Measurements from ENCODE around the gene RAD52. TPM values are rescaled to one million over a fixed set of nuclear protein-coding genes. Genes with fewer than 3 reads are reported as not detected.

Gene RAD52
- total and polyA plus RNA-seq, 4 donors, result 18.1 to 28.7 (median 23.1) TPM

GRCh38 chr12:926641-927040 lies 22.9 kb downstream of the RAD52 start:
- Histone ChIP-seq H3K27me3 (ENCODE audit: control insufficient read depth, insufficient read depth, low read length) (no peaks in the 10 kb centered on the region), H3K9me3 (ENCODE audit: control insufficient read depth, insufficient read depth, low read length) (no peaks in the 10 kb centered on the region), H3K4me1 (ENCODE audit: control insufficient read depth, insufficient read depth, low read length) (no peaks in the 10 kb centered on the region), H3K27ac (ENCODE audit: low read depth, low read length) (no peak overlapping the region), H3K4me3 (ENCODE audit: low read depth, low read length) (no peak overlapping the region), H3K36me3 (ENCODE audit: control insufficient read depth, insufficient read depth, low read length) (peaks cover 67% of the 10 kb centered on the region)
- 100% methylated on average over 8 of the region's 12 CpGs for WGBS (ENCODE audit: insufficient coverage)
- DNase-seq (ENCODE audit: low read depth in 4 of 6, low spot score in 6 of 6), result no peak

DNA sequence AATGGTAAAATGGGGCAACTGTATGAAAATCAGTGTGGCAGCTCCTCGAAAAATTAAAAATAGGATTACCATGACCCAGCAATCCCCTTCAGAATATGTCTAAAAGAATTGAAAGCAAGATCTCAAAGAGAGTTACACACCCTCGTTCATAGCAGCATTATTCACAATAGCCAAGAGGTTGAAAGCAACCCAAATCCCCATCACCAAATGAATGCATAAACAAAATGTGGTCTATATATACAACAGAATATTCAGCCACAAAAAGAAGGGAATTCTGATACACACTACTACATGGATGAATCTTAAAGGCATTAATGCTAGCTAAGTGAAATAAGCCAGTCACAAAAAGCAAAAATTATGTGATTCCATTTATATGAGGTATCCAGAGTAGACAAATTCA lies 27.2 kb downstream of the RAD52 start:
- Histone ChIP-seq H3K36me3 (ENCODE audit: control insufficient read depth, insufficient read depth, low read length) (peaks cover 64% of the 10 kb centered on the region), H3K4me3 (ENCODE audit: low read depth, low read length) (no peak overlapping the region), H3K27ac (ENCODE audit: low read depth, low read length) (no peak overlapping the region), H3K9me3 (ENCODE audit: control insufficient read depth, insufficient read depth, low read length) (no peaks in the 10 kb centered on the region), H3K27me3 (ENCODE audit: control insufficient read depth, insufficient read depth, low read length) (no peaks in the 10 kb centered on the region), H3K4me1 (ENCODE audit: control insufficient read depth, insufficient read depth, low read length) (no peaks in the 10 kb centered on the region)
- no peak for DNase-seq (ENCODE audit: low read depth in 4 of 6, low spot score in 6 of 6)
- WGBS (ENCODE audit: insufficient coverage), result 50% methylated on average over 1 of the region's 2 CpGs

GRCh38 chr12:920676-921075 lies 28.8 kb downstream of the RAD52 start:
- Histone ChIP-seq H3K36me3 (ENCODE audit: control insufficient read depth, insufficient read depth, low read length) (peaks cover 63% of the 10 kb centered on the region), H3K27ac (ENCODE audit: low read depth, low read length) (no peak overlapping the region), H3K27me3 (ENCODE audit: control insufficient read depth, insufficient read depth, low read length) (no peaks in the 10 kb centered on the region), H3K4me3 (ENCODE audit: low read depth, low read length) (no peak overlapping the region), H3K9me3 (ENCODE audit: control insufficient read depth, insufficient read depth, low read length) (no peaks in the 10 kb centered on the region), H3K4me1 (ENCODE audit: control insufficient read depth, insufficient read depth, low read length) (no peaks in the 10 kb centered on the region)
- no peak for DNase-seq (ENCODE audit: low read depth in 4 of 6, low spot score in 6 of 6)
- WGBS (ENCODE audit: insufficient coverage), result no CpG with 5 or more reads among the region's 1 CpG

DNA sequence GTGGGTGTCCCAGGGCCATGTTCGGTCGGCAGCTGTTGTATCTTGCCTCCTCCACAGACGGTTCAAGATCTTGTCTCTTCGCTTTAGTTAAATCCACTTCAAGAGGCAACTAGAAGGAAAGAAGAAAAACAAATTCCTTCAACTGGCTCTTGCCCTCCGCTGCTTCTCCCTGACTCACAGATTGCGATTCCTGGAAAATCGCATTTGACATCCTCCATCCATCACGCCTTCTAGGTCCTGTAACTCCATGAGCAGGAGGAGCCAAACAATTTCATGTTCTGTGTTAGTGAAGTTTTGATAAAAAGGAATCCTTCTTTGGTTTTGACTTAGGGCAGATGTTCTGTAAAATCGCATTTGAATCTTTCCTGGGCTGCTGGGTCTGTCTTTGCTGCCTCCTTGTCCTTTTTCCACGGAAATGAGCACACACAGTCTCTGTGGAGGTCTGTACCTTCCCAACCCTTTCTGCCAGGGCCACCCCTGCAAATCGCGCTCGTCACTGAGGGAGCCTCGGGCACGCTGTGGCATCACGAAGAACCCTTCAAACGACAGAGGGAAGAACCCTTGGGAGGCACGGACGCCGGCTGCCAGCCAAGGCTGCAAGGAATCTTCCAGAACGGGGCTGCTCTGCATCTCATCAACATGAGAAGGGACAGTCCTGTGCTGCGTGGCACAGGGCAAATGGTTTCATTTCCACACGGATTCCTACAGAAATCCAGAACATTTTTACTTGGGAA lies 32.6 kb downstream of the RAD52 start:
- Histone ChIP-seq H3K27ac (ENCODE audit: low read depth, low read length) (no peak overlapping the region), H3K4me1 (ENCODE audit: control insufficient read depth, insufficient read depth, low read length) (no peaks in the 10 kb centered on the region), H3K27me3 (ENCODE audit: control insufficient read depth, insufficient read depth, low read length) (no peaks in the 10 kb centered on the region), H3K4me3 (ENCODE audit: low read depth, low read length) (no peak overlapping the region), H3K9me3 (ENCODE audit: control insufficient read depth, insufficient read depth, low read length) (no peaks in the 10 kb centered on the region), H3K36me3 (ENCODE audit: control insufficient read depth, insufficient read depth, low read length) (peaks cover 53% of the 10 kb centered on the region)
- no peak for DNase-seq (ENCODE audit: low read depth in 4 of 6, low spot score in 6 of 6)
- 93% methylated on average over 17 of the region's 23 CpGs for WGBS (ENCODE audit: insufficient coverage)

GRCh38 chr12:916240-916639 lies 33.3 kb downstream of the RAD52 start:
- Histone ChIP-seq H3K27ac (ENCODE audit: low read depth, low read length) (no peak overlapping the region), H3K27me3 (ENCODE audit: control insufficient read depth, insufficient read depth, low read length) (no peaks in the 10 kb centered on the region), H3K4me1 (ENCODE audit: control insufficient read depth, insufficient read depth, low read length) (no peaks in the 10 kb centered on the region), H3K36me3 (ENCODE audit: control insufficient read depth, insufficient read depth, low read length) (peaks cover 53% of the 10 kb centered on the region), H3K4me3 (ENCODE audit: low read depth, low read length) (no peak overlapping the region), H3K9me3 (ENCODE audit: control insufficient read depth, insufficient read depth, low read length) (no peaks in the 10 kb centered on the region)
- WGBS (ENCODE audit: insufficient coverage), result 95% methylated on average over 27 of the region's 27 CpGs
- DNase-seq (ENCODE audit: low read depth in 4 of 6, low spot score in 6 of 6), result no peak

DNA sequence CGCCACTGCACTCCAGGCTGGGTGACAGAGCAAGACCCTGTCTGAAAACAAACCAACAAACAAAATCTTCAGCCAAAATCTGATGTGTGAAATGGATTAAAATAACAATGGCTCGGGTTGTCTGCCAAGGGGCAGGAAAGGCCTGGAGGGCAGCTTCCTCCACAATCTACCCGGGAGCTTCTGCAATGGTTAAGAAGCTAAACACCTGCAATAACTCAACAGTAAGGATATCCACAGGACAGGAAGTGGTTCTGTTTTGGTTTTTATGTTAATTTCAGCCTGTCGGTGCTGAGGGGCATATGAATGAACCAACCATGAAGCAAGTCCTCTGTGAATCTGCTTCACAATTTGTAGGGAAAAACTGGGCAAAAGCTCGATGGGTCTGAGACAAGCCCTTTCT lies 34.4 kb downstream of the RAD52 start:
- H3K27ac ChIP-seq (ENCODE audit: low read depth, low read length), result no peak overlapping the region
- no peak for DNase-seq (ENCODE audit: low read depth in 4 of 6, low spot score in 6 of 6)
- no peaks in the 10 kb centered on the region for H3K27me3 ChIP-seq (ENCODE audit: control insufficient read depth, insufficient read depth, low read length)
- 75% methylated on average over 1 of the region's 5 CpGs for WGBS (ENCODE audit: insufficient coverage)
- no peaks in the 10 kb centered on the region for H3K9me3 ChIP-seq (ENCODE audit: control insufficient read depth, insufficient read depth, low read length)
- H3K4me1 ChIP-seq (ENCODE audit: control insufficient read depth, insufficient read depth, low read length), result no peaks in the 10 kb centered on the region
- peaks cover 48% of the 10 kb centered on the region for H3K36me3 ChIP-seq (ENCODE audit: control insufficient read depth, insufficient read depth, low read length)
- no peak overlapping the region for H3K4me3 ChIP-seq (ENCODE audit: low read depth, low read length)

DNA sequence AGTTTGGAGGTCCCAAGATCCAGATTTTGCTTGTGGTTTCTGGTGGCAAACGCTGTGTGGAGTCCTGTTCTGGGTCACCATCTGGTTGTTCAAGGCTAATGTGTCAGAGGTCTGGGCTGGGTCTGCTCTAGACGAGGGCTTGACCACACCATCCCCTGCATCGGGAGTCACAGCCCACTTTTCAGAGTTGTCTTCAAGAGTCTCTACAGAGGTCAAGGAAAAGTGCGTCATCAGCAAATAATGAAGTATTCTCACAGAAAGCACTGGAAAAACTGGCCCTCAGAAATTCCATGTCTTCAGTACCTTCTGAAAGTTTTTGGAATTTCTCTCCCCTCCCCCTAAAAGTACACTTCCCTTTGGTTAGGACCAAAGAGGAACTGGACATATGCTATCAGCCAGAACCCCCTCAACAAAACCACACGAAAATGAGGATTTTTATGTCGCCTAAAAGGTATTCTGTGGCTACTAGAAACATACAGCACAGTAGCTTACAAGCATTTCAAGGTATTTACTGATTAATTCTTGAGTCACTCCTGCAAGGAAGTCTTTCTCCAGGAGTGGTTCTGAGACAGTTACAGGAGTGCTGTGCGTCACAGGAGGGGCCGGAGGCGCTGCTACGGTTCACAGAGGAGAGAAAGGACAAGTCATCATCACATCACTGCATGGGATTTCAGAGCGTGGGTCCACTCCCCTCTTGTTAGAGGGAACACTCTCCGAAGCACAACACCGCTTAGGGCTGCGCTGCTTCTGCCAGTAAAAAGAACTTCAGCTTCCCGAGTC lies 35.4 kb downstream of the RAD52 start:
- Histone ChIP-seq H3K4me3 (ENCODE audit: low read depth, low read length) (no peak overlapping the region), H3K36me3 (ENCODE audit: control insufficient read depth, insufficient read depth, low read length) (peaks cover 47% of the 10 kb centered on the region), H3K27ac (ENCODE audit: low read depth, low read length) (no peak overlapping the region), H3K9me3 (ENCODE audit: control insufficient read depth, insufficient read depth, low read length) (no peaks in the 10 kb centered on the region), H3K4me1 (ENCODE audit: control insufficient read depth, insufficient read depth, low read length) (no peaks in the 10 kb centered on the region), H3K27me3 (ENCODE audit: control insufficient read depth, insufficient read depth, low read length) (no peaks in the 10 kb centered on the region)
- 95% methylated on average over 9 of the region's 15 CpGs for WGBS (ENCODE audit: insufficient coverage)
- DNase-seq (ENCODE audit: low read depth in 4 of 6, low spot score in 6 of 6), result no peak

- Histone ChIP-seq H3K27me3 (ENCODE audit: control insufficient read depth, insufficient read depth, low read length) (no peaks in the 10 kb centered on the region), H3K4me3 (ENCODE audit: low read depth, low read length) (no peak overlapping the region), H3K4me1 (ENCODE audit: control insufficient read depth, insufficient read depth, low read length) (no peaks in the 10 kb centered on the region), H3K9me3 (ENCODE audit: control insufficient read depth, insufficient read depth, low read length) (no peaks in the 10 kb centered on the region), H3K36me3 (ENCODE audit: control insufficient read depth, insufficient read depth, low read length) (peaks cover 52% of the 10 kb centered on the region), H3K27ac (ENCODE audit: low read depth, low read length) (no peak overlapping the region)
- DNase-seq (ENCODE audit: low read depth in 4 of 6, low spot score in 6 of 6), result no peak
- 59% methylated on average over 3 of the region's 7 CpGs for WGBS (ENCODE audit: insufficient coverage)
Observed at GRCh38 chr12:912466-913235, 36.8 kb downstream of the RAD52 start.

GRCh38 chr12:911191-911826 lies 38.2 kb downstream of the RAD52 start:
- Histone ChIP-seq H3K27ac (ENCODE audit: low read depth, low read length) (no peak overlapping the region), H3K9me3 (ENCODE audit: control insufficient read depth, insufficient read depth, low read length) (no peaks in the 10 kb centered on the region), H3K27me3 (ENCODE audit: control insufficient read depth, insufficient read depth, low read length) (no peaks in the 10 kb centered on the region), H3K36me3 (ENCODE audit: control insufficient read depth, insufficient read depth, low read length) (peaks cover 52% of the 10 kb centered on the region), H3K4me1 (ENCODE audit: control insufficient read depth, insufficient read depth, low read length) (no peaks in the 10 kb centered on the region), H3K4me3 (ENCODE audit: low read depth, low read length) (no peak overlapping the region)
- DNase-seq (ENCODE audit: low read depth in 4 of 6, low spot score in 6 of 6), result no peak
- WGBS (ENCODE audit: insufficient coverage), result 83% methylated on average over 4 of the region's 10 CpGs

Data from spinal cord (tissue), 10 donors.